ENCODE measurements around the gene INO80D. TPM values are rescaled to one million over a fixed set of nuclear protein-coding genes. Genes with fewer than 3 reads are reported as not detected.

Gene INO80D
- total and polyA plus RNA-seq, 2 of the 13 experiments (the other 11 are each of a cell fraction or from before 2014, with no cell fraction given): 7.6 to 7.9 TPM

GRCh38 chr2:205995260-205995659 lies 90.7 kb downstream of the INO80D start:
- H4K20me1 ChIP-seq (ENCODE audit: insufficient read depth, low read length): no peaks in the 10 kb centered on the region
- ChIA-PET CTCF (ENCODE audit: low intra/inter-chr PET ratio, low total read pairs) (no interaction called here), POLR2A (no interaction called here)
- no TSS peak for BruUV-seq (replicated peaks)
- DNase-seq (ENCODE audit: low spot score) (no peak), FAIRE-seq (no peak), ATAC-seq (no peak)
- peaks cover 1 to 19% of the 10 kb centered on the region in 2 experiments for H3K36me3 ChIP-seq (replicated peaks in 1 of 2; ENCODE audit: control insufficient read depth in 1 of 2, insufficient read depth in 2 of 2, low read length in 2 of 2)
- H2AFZ ChIP-seq (ENCODE audit: low read length): no peak overlapping the region
- H3K79me2 ChIP-seq (ENCODE audit: insufficient read depth, low read length): no peaks in the 10 kb centered on the region
- intact Hi-C loops (cut with micrococcal nuclease; ENCODE audit: unreplicated experiment): no loop called here
- no peak for TF ChIP-seq HNF4G (IDR thresholded peaks at IDR 0.05; ENCODE audit: borderline replicate concordance, low read depth, low read length)
- TF ChIP-seq HNF4G (CRISPR knock-in tag; IDR thresholded peaks at IDR 0.05; ENCODE audit: borderline replicate concordance, low read depth): no peak
- no peak for TF ChIP-seq NBN (conservative IDR thresholded peaks at IDR 0.05)
- TF ChIP-seq FOXA1 (IDR thresholded peaks at IDR 0.05): no peak
- TF ChIP-seq FOXA1 (CRISPR knock-in tag; IDR thresholded peaks at IDR 0.05): no peak
- no peak for TF ChIP-seq MBD4 (IDR thresholded peaks at IDR 0.05; ENCODE audit: borderline replicate concordance, low read length)
- no peak for TF ChIP-seq FOXO1 (CRISPR knock-in tag; IDR thresholded peaks at IDR 0.05)
- TF ChIP-seq AFF4 (CRISPR knock-in tag; IDR thresholded peaks at IDR 0.05): no peak
- no peak for TF ChIP-seq MTF1 (CRISPR knock-in tag; IDR thresholded peaks at IDR 0.05)
- H3K9ac ChIP-seq (ENCODE audit: insufficient read depth, low read depth, low read length): no peak overlapping the region
- no peaks in the 10 kb centered on the region for H3K27me3 ChIP-seq (ENCODE audit: control insufficient read depth in 1 of 2, insufficient read depth in 2 of 2, low read length in 2 of 2)
- H3K27ac ChIP-seq (ENCODE audit: extremely low read length, insufficient read depth, low read length): no peak overlapping the region
- no peak overlapping the region for H3K4me3 ChIP-seq (replicated peaks in 1 of 3; ENCODE audit: insufficient read depth in 1 of 3, low read depth in 2 of 3, low read length in 3 of 3)
- H3K4me2 ChIP-seq (ENCODE audit: low read depth, low read length): no peak overlapping the region
- H3K9me3 ChIP-seq (ENCODE audit: low read length): no peaks in the 10 kb centered on the region
- 98% methylated on average over 1 of the region's 1 CpG for WGBS (ENCODE audit: low lambda C conversion rate)
- H3K4me1 ChIP-seq (ENCODE audit: insufficient read depth, low read length): peaks cover 4% of the 10 kb centered on the region
- in situ Hi-C loops (cut with HindIII; ENCODE audit: extremely low pct_ligation_motif_present, low pct_unique_long_range_greater_than_20kb): no loop called here

All from HepG2 (cell line).